Spleen (tissue), 11 donors: ENCODE data around the gene CREM. TPM values are rescaled to one million over a fixed set of nuclear protein-coding genes. Genes with fewer than 3 reads are reported as not detected.

Source experiments
- DNase-seq: peaks from one replicate; pipeline ENCODE4 v3.0.0-alpha.2; 2020
- H3K27ac ChIP-seq, 8 donors: fragments of 200-600 bp; sonication (generic) in 7 of 8; 1 replicate in 4 of 8; 2 replicates in 4 of 8; pipeline versions ENCODE4 v1.5.0 to v1.8.0; 2016 to 2021; ENCODE audit warnings: inconsistent platforms in 4 of 8, mild to moderate bottlenecking in 4 of 8, moderate library complexity in 1 of 8
- H3K27me3 ChIP-seq, 7 donors: fragments of 200-600 bp; sonication (generic) in 6 of 7; replicated peaks in 1 of 7; 1 replicate in 4 of 7; 2 replicates in 3 of 7; pipeline versions ENCODE4 v1.5.0 to v1.8.0; 2016 to 2021; ENCODE audit warnings: inconsistent platforms in 3 of 7, mild to moderate bottlenecking in 1 of 7
- H3K36me3 ChIP-seq, 6 donors: fragments of 200-600 bp; sonication (generic) in 5 of 6; 1 replicate in 4 of 6; 2 replicates in 2 of 6; pipeline versions ENCODE4 v1.5.0 to v1.8.0; 2016 to 2021; ENCODE audit warnings: inconsistent platforms in 2 of 6
- H3K4me1 ChIP-seq, 6 donors: fragments of 200-600 bp; sonication (generic) in 5 of 6; 1 replicate in 3 of 6; 2 replicates in 3 of 6; pipeline versions ENCODE4 v1.5.0 to v1.8.0; 2016 to 2021; ENCODE audit warnings: inconsistent platforms in 3 of 6
- H3K4me3 ChIP-seq, 8 donors: fragments of 200-600 bp; sonication (generic) in 7 of 8; 1 replicate in 4 of 8; 2 replicates in 4 of 8; pipeline versions ENCODE4 v1.5.0 to v1.8.0; 2016 to 2021; ENCODE audit warnings: inconsistent platforms in 4 of 8, mild to moderate bottlenecking in 4 of 8, moderate library complexity in 2 of 8
- H3K9me3 ChIP-seq, 8 donors: fragments of 200-600 bp; sonication (generic) in 7 of 8; 1 replicate in 4 of 8; 2 replicates in 4 of 8; pipeline versions ENCODE4 v1.5.0 to v1.8.0; 2016 to 2021; ENCODE audit warnings: inconsistent platforms in 4 of 8
- POLR2A ChIP-seq, 3 donors: fragments of 450-650 bp; IDR thresholded peaks; one replicate each; pipeline ENCODE4 v1.5.1; 2017; ENCODE audit warnings: antibody characterized with exemption in 3 of 3, mild to moderate bottlenecking in 1 of 3
- POLR2AphosphoS5 ChIP-seq, 3 donors: sonication (generic); formaldehyde crosslinking; IDR thresholded peaks; one replicate each; pipeline ENCODE4 v1.5.1; 2017; ENCODE audit warnings: antibody characterized with exemption in 3 of 3
- WGBS, 5 donors: extraction: QIAGEN DNeasy Blood & Tissue Kit in 3 of 5; methylation state at CpG; one replicate each; pipeline versions ENCODE4 v1.1.5 to v1.1.7; 2013 to 2018; 5-methylcytosine and 5-hydroxymethylcytosine counted together
- intact Hi-C: fragments of 100-400 bp; cut with DNase I; formaldehyde crosslinking; loops from one replicate; pipeline ENCODE4 v1.15.0; 2023; ENCODE audit warnings: low total_unique reads
- polyA plus RNA-seq, 3 donors: library from polyadenylated mRNA; stranded (reverse); fragments of 200-250 nt; gene quantifications; one replicate each; pipeline ENCODE4 v1.2.1, GENCODE V29; 2013
- total RNA-seq, 7 donors: library from RNA; depleted of rRNA in 3 of 7; stranded (reverse); fragments of >200 nt in 3 of 7; fragmentation: NEBNext Ultra II Directional in 4 of 7; extraction: Animal tissue kit (Norgen Biotek cat#: 25700) in 4 of 7; gene quantifications; one replicate each; pipeline versions ENCODE4 v1.1.0 to v1.2.1, GENCODE V29; 2016 to 2021
- TF ChIP-seq, protein P1 (sequence below), 11 experiments: fragments of 200-600 bp in 7 of 11; fragments of 450-650 bp in 4 of 11; sonication (generic) in 4 of 11; IDR thresholded peaks in 8 of 11; conservative IDR thresholded peaks in 3 of 11; 1 replicate in 7 of 11; 2 replicates in 4 of 11; pipeline versions ENCODE4 v1.4.0 to v1.8.0; 2016 to 2021; ENCODE audit warnings: antibody characterized with exemption in 11 of 11, inconsistent platforms in 4 of 11, mild to moderate bottlenecking in 1 of 11
- donor health status: healthy with polysubstance abuse.
- donor health status: DM: no; HTN: no; CAD: no; lungs with moderate emphysema.
- donor health status: DM: no; HTN: no; CAD: no.
- donor health status: Bipolar disorder and iron deficiency.
- donor health status: healthy.
- donor health status: DM: no; HTN: no; CAD: no.
- donor health status: DM: yes; HTN: yes; CAD: no.

CREM gene
- total and polyA plus RNA-seq, 10 donors = 24.8 to 65.4 (median 41.2) TPM

- intact Hi-C loops = no loop called here
Measured at GRCh38 chr10:35172574-35172973, 45.9 kb downstream of the CREM start.

DNA sequence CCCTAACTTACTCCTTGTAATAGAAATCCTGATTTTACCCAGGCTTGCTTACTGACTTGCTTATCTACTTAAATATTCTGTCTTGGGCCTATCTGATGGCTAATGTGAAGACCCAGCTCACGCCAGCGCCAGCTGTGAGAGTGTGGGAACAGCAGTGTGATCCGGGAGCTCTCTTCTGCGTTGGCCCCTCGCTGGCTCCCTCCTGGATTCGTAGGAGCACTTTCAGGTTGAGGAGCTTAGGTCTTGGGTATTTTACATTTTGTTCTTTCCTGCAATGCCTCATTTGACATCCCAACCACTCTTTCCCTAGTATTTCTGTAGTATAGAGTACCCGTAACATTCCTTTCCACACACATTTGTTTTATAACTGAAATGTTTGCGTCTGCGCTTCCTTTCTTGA lies 51.7 kb downstream of the CREM start:
- no peak for TF ChIP-seq POLR2AphosphoS5 (IDR thresholded peaks at IDR 0.05)
- TF ChIP-seq POLR2A (IDR thresholded peaks at IDR 0.05) = no peak
- TF ChIP-seq, protein P1, sequence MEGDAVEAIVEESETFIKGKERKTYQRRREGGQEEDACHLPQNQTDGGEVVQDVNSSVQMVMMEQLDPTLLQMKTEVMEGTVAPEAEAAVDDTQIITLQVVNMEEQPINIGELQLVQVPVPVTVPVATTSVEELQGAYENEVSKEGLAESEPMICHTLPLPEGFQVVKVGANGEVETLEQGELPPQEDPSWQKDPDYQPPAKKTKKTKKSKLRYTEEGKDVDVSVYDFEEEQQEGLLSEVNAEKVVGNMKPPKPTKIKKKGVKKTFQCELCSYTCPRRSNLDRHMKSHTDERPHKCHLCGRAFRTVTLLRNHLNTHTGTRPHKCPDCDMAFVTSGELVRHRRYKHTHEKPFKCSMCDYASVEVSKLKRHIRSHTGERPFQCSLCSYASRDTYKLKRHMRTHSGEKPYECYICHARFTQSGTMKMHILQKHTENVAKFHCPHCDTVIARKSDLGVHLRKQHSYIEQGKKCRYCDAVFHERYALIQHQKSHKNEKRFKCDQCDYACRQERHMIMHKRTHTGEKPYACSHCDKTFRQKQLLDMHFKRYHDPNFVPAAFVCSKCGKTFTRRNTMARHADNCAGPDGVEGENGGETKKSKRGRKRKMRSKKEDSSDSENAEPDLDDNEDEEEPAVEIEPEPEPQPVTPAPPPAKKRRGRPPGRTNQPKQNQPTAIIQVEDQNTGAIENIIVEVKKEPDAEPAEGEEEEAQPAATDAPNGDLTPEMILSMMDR (IDR thresholded peaks at IDR 0.05 in 8 of 11, conservative IDR thresholded peaks at IDR 0.05 in 3 of 11) = no peak
- no peak for DNase-seq
- Histone ChIP-seq H3K4me3 (no peak overlapping the region), H3K9me3 (no peaks in the 10 kb centered on the region), H3K27ac (no peak overlapping the region), H3K36me3 (peaks cover 0 to 17% (median 0%) of the 10 kb centered on the region in 6 donors), H3K4me1 (no peaks in the 10 kb centered on the region), H3K27me3 (no peaks in the 10 kb centered on the region)
- WGBS, 5 donors = 96 to 98% (median 97%) methylated on average over 9 of the region's 9 CpGs
- intact Hi-C loops = no loop called here

More at GRCh38 chr10:35172574-35172973, 45.9 kb downstream of the CREM start:
- Histone ChIP-seq H3K4me1 (no peaks in the 10 kb centered on the region), H3K27ac (no peak overlapping the region), H3K36me3 (no peaks in the 10 kb centered on the region), H3K4me3 (no peak overlapping the region), H3K9me3 (peaks cover 0 to 8% (median 4%) of the 10 kb centered on the region in 8 donors), H3K27me3 (no peaks in the 10 kb centered on the region)
- DNase-seq = no peak
- WGBS, 5 donors = 74 to 87% (median 80%) methylated on average over 5 of the region's 5 CpGs
- TF ChIP-seq, protein P1 (IDR thresholded peaks at IDR 0.05 in 8 of 11, conservative IDR thresholded peaks at IDR 0.05 in 3 of 11) = no peak
- no peak for TF ChIP-seq POLR2A (IDR thresholded peaks at IDR 0.05)
- no peak for TF ChIP-seq POLR2AphosphoS5 (IDR thresholded peaks at IDR 0.05)

DNA sequence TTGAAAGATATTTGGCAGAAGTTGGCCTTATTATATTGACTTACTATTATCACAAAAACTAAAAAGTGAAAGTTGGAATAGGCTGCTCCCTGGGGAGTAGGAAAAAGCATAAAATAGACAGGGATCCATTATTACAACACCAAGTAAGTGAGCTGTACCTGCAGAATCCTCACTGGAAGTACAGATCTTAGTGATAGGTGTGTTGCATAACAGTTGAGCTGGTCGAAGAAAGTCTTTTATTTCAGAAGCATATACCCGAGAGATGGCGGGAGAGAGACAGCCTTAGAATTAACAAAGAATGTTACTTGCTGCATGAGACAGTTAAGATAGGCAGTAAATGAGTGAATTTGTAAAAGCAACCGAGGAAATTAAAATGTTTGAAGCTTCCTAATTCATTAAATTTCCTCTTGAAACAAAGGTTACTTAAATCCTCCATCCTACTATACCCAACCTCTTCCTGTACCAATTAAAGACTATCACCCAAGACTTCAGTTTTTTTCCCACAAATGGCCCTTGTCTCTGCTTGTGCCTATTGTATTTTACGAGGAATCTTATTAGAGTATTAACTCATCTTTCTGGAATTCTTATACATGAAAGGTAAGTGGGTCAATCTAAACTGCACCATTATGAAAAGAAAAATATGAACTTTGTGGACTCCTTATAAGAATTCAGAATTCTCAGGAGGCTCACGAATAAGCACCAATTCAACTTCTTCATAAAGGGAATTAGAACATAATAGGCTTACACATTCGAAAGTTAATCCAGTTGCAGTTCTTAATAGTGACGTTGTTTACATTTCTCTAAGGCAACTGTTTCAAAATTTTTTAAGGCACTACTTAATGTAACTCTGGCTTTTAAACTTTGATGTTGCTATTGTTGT lies 56.2 kb downstream of the CREM start:
- Histone ChIP-seq H3K36me3 (peaks cover 0 to 17% (median 0%) of the 10 kb centered on the region in 6 donors), H3K9me3 (no peaks in the 10 kb centered on the region), H3K4me1 (peaks cover 0 to 11% (median 0%) of the 10 kb centered on the region in 6 donors), H3K27ac (no peak overlapping the region), H3K27me3 (no peaks in the 10 kb centered on the region), H3K4me3 (no peak overlapping the region)
- TF ChIP-seq, protein P1 (IDR thresholded peaks at IDR 0.05 in 8 of 11, conservative IDR thresholded peaks at IDR 0.05 in 3 of 11) = no peak
- TF ChIP-seq POLR2AphosphoS5 (IDR thresholded peaks at IDR 0.05) (no peak), POLR2A (IDR thresholded peaks at IDR 0.05) (no peak)
- intact Hi-C loops = no loop called here
- WGBS, 5 donors = 89 to 97% (median 95%) methylated on average over 8 of the region's 8 CpGs
- DNase-seq = no peak

DNA sequence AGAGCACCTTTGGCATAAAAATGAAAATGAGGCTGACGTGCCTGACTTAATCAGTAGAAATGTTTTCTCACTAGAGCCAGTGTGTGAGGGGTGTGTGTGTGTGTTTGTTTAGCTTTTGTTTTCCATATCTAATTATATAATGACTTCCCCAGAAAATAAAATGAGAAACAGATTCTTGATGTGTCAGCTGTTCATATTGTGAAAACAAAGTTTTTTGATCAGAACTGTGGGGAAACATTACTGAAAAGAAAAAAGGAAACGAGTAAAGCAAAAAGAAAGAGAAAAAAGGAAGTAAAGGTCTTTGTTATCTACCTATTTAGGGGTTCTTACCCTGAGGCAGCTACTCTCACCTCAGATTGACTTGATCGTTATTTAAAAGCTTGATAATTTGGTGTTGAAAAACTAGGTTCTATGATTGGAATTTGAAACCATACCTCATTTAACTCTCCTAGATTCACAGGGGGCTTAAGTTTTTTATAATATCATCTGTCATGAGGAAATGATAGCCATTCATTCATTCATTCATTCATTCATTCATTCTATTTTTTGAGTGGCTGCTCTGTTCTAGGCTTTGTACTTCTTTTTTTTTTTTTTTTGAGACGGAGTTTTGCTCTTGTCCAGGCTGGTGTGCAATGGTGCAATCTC lies 58.0 kb downstream of the CREM start:
- 55 to 64% (median 59%) methylated on average over 4 of the region's 4 CpGs for WGBS, 5 donors
- TF ChIP-seq, protein P1 (IDR thresholded peaks at IDR 0.05 in 8 of 11, conservative IDR thresholded peaks at IDR 0.05 in 3 of 11) = no peak
- TF ChIP-seq POLR2AphosphoS5 (IDR thresholded peaks at IDR 0.05) (no peak), POLR2A (IDR thresholded peaks at IDR 0.05) (no peak)
- H3K27ac ChIP-seq = peak overlapping the region in 5 of 8 donors; percentile 6 to 50 (median 30)

More for the DNA sequence above, 58.0 kb downstream of the CREM start:
- intact Hi-C loops = no loop called here
- DNase-seq = no peak
- H3K4me1 ChIP-seq = peaks cover 0 to 11% (median 0%) of the 10 kb centered on the region in 6 donors
- peaks cover 0 to 6% (median 0%) of the 10 kb centered on the region in 6 donors for H3K36me3 ChIP-seq
- H3K27me3 ChIP-seq = no peaks in the 10 kb centered on the region
- H3K4me3 ChIP-seq = no peak overlapping the region
- H3K9me3 ChIP-seq = no peaks in the 10 kb centered on the region
